ENCODE results near the gene ZNF778. TPM values are rescaled to one million over a fixed set of nuclear protein-coding genes. Genes with fewer than 3 reads are reported as not detected.

ZNF778 gene
- total RNA-seq, 1 experiment from 2014 or later: 31.2 TPM

DNA sequence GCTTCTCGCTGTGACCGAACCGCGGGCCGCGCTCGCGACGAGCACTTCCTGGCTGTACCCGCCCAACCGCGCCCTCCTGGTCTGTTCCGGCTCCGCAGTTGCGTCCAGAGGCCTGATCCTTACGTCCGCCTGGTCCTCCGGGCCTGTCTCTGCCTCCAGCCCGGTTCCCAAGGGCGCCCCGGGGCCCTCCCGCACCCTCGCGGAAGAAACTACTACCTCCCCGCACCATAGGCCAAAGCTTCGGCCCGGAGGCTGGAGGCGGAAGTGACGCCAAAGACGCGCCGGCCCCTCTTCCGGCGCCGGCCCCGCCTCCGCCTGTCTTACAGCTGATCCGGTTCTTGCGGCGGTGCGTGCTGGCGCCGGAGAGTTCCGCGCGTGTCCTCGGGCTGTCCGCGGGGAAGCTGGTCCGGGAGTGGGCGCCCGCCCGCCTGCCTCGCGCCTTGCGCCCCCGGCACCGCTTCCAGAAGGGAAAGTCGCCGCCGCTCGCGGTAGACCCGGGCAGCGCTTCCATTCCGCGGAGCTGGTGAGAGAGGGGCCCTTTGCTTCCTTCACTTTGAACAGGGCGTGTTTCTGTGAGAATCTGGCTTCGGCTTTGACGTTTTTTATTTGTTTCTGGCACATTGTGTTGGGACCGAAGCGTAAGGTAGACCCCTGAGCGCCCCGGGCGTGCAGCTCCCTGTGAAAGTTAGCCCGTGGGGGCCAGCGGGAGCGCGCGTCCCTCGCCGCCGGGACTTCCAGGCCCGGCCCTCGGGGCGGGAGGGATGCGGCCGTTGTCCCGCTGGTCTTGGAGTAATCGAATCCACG lies at the start of gene ZNF778 (continued):
- TF ChIP-seq ZNF532 (CRISPR knock-in tag; IDR thresholded peaks at IDR 0.05; ENCODE audit: borderline replicate concordance) (no peak), MYBL2 (CRISPR knock-in tag; IDR thresholded peaks at IDR 0.05) (no peak), ATF3 (CRISPR knock-in tag; conservative IDR thresholded peaks at IDR 0.05) (no peak), GABPB1 (CRISPR knock-in tag; IDR thresholded peaks at IDR 0.05) (peak; percentile 89; the same call in 1 of the 2 replicates), HMGA2 (CRISPR knock-in tag; IDR thresholded peaks at IDR 0.05) (no peak), ZNF416 (CRISPR knock-in tag; IDR thresholded peaks at IDR 0.05) (no peak), JAZF1 (CRISPR knock-in tag; IDR thresholded peaks at IDR 0.05) (no peak), CTCF (IDR thresholded peaks at IDR 0.05) (no peak), ATF1 (CRISPR knock-in tag; IDR thresholded peaks at IDR 0.05) (no peak), NR3C1 (CRISPR knock-in tag; conservative IDR thresholded peaks at IDR 0.05; ENCODE audit: low read depth) (no peak), PREB (CRISPR knock-in tag; IDR thresholded peaks at IDR 0.05; ENCODE audit: borderline replicate concordance) (peak; percentile 69; the same call in 1 of the 2 replicates)
- TF ChIP-seq, protein P1, sequence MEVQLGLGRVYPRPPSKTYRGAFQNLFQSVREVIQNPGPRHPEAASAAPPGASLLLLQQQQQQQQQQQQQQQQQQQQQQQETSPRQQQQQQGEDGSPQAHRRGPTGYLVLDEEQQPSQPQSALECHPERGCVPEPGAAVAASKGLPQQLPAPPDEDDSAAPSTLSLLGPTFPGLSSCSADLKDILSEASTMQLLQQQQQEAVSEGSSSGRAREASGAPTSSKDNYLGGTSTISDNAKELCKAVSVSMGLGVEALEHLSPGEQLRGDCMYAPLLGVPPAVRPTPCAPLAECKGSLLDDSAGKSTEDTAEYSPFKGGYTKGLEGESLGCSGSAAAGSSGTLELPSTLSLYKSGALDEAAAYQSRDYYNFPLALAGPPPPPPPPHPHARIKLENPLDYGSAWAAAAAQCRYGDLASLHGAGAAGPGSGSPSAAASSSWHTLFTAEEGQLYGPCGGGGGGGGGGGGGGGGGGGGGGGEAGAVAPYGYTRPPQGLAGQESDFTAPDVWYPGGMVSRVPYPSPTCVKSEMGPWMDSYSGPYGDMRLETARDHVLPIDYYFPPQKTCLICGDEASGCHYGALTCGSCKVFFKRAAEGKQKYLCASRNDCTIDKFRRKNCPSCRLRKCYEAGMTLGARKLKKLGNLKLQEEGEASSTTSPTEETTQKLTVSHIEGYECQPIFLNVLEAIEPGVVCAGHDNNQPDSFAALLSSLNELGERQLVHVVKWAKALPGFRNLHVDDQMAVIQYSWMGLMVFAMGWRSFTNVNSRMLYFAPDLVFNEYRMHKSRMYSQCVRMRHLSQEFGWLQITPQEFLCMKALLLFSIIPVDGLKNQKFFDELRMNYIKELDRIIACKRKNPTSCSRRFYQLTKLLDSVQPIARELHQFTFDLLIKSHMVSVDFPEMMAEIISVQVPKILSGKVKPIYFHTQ (CRISPR knock-in tag; IDR thresholded peaks at IDR 0.05): no peak

- Mint-ChIP-seq H3K27me3 (ENCODE audit: low read depth) (peaks cover 6% of the 10 kb centered on the region; the same call in 1 of the 2 replicates), H3K9me3 (no peaks in the 10 kb centered on the region), H3K4me1 (peaks cover 10% of the 10 kb centered on the region), H3K4me3 (no peak overlapping the region), H3K27ac (no peak overlapping the region), H3K36me3 (no peaks in the 10 kb centered on the region)
- ATAC-seq (no peak), DNase-seq (ENCODE audit: low spot score) (no peak)
- CTCF ChIA-PET: interaction anchor here (1.2 to 2.6 kb wide), 7 partner anchors 32 to 432 kb away, joined by 3 to 47 read pairs (median 17); partner anchors contain the start of genes APRT and SLC22A31
- POLR2A ChIA-PET: no interaction called here
- TF ChIP-seq HMGA2 (CRISPR knock-in tag; IDR thresholded peaks at IDR 0.05): no peak
- no peak for TF ChIP-seq FOXP4 (CRISPR knock-in tag; IDR thresholded peaks at IDR 0.05)
- no peak for TF ChIP-seq CREB1 (CRISPR knock-in tag; IDR thresholded peaks at IDR 0.05)
- TF ChIP-seq ZNF219 (CRISPR knock-in tag; IDR thresholded peaks at IDR 0.05; ENCODE audit: borderline replicate concordance): no peak
- TF ChIP-seq, protein P2, sequence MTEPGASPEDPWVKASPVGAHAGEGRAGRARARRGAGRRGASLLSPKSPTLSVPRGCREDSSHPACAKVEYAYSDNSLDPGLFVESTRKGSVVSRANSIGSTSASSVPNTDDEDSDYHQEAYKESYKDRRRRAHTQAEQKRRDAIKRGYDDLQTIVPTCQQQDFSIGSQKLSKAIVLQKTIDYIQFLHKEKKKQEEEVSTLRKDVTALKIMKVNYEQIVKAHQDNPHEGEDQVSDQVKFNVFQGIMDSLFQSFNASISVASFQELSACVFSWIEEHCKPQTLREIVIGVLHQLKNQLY (CRISPR knock-in tag; IDR thresholded peaks at IDR 0.05): no peak
- no peak for TF ChIP-seq ATF1 (CRISPR knock-in tag; IDR thresholded peaks at IDR 0.05)
- no peak for TF ChIP-seq ZNF396 (CRISPR knock-in tag; IDR thresholded peaks at IDR 0.05; ENCODE audit: borderline replicate concordance)
- TF ChIP-seq, protein P3, sequence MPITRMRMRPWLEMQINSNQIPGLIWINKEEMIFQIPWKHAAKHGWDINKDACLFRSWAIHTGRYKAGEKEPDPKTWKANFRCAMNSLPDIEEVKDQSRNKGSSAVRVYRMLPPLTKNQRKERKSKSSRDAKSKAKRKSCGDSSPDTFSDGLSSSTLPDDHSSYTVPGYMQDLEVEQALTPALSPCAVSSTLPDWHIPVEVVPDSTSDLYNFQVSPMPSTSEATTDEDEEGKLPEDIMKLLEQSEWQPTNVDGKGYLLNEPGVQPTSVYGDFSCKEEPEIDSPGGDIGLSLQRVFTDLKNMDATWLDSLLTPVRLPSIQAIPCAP (CRISPR knock-in tag; IDR thresholded peaks at IDR 0.05): no peak
- no peak for TF ChIP-seq SMAD4 (CRISPR knock-in tag; IDR thresholded peaks at IDR 0.05)
These were observed 48.9 kb upstream of the ZNF778 start for GRCh38 chr16:89168381-89169189.
